ENCODE measurements around the gene TROAP.

DNA sequence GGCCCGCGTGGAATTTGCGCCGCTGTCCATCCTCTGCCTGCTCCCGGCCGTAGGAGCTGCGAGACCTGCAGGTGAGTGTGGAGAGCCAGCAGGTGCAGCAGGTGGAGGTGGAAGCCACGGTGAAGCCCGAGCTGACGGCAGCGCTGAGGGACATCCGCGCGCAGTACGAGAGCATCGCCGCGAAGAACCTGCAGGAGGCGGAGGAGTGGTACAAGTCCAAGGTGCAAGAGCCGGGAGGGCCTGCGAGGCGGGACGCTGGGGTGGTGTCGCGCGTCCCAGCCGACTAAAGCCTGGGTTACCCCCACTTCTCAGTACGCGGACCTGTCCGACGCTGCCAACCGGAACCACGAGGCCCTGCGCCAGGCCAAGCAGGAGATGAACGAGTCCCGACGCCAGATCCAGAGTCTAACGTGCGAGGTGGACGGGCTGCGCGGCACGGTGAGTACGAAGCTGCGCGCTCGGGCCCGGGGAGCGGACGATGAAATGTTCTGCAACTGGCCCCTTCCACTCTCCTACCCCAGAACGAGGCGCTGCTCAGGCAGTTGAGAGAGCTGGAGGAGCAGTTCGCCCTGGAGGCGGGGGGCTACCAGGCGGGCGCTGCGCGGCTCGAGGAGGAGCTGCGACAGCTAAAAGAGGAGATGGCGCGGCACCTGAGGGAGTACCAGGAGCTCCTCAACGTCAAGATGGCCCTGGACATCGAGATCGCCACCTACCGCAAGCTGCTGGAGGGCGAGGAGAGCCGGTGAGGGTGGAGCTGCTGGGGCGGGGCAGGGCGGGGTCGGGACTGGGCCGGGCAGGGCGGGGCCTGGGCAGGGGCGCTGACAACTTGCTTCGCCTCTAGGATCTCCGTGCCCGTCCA lies 26.0 kb upstream of the TROAP start:
- TF ChIP-seq, protein P1, sequence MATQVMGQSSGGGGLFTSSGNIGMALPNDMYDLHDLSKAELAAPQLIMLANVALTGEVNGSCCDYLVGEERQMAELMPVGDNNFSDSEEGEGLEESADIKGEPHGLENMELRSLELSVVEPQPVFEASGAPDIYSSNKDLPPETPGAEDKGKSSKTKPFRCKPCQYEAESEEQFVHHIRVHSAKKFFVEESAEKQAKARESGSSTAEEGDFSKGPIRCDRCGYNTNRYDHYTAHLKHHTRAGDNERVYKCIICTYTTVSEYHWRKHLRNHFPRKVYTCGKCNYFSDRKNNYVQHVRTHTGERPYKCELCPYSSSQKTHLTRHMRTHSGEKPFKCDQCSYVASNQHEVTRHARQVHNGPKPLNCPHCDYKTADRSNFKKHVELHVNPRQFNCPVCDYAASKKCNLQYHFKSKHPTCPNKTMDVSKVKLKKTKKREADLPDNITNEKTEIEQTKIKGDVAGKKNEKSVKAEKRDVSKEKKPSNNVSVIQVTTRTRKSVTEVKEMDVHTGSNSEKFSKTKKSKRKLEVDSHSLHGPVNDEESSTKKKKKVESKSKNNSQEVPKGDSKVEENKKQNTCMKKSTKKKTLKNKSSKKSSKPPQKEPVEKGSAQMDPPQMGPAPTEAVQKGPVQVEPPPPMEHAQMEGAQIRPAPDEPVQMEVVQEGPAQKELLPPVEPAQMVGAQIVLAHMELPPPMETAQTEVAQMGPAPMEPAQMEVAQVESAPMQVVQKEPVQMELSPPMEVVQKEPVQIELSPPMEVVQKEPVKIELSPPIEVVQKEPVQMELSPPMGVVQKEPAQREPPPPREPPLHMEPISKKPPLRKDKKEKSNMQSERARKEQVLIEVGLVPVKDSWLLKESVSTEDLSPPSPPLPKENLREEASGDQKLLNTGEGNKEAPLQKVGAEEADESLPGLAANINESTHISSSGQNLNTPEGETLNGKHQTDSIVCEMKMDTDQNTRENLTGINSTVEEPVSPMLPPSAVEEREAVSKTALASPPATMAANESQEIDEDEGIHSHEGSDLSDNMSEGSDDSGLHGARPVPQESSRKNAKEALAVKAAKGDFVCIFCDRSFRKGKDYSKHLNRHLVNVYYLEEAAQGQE (IDR thresholded peaks at IDR 0.05; ENCODE audit: unreplicated experiment), result no peak
- TF ChIP-seq EZH2 (IDR thresholded peaks at IDR 0.05; ENCODE audit: low read depth, unreplicated experiment) (peak; percentile 74), POLR2AphosphoS5 (IDR thresholded peaks at IDR 0.05; ENCODE audit: low read depth) (no peak), STAT1 (IDR thresholded peaks at IDR 0.05; ENCODE audit: unreplicated experiment) (no peak), CREB1 (CRISPR knock-in tag; IDR thresholded peaks at IDR 0.05; ENCODE audit: low read depth) (no peak)
- TF ChIP-seq, protein P2, sequence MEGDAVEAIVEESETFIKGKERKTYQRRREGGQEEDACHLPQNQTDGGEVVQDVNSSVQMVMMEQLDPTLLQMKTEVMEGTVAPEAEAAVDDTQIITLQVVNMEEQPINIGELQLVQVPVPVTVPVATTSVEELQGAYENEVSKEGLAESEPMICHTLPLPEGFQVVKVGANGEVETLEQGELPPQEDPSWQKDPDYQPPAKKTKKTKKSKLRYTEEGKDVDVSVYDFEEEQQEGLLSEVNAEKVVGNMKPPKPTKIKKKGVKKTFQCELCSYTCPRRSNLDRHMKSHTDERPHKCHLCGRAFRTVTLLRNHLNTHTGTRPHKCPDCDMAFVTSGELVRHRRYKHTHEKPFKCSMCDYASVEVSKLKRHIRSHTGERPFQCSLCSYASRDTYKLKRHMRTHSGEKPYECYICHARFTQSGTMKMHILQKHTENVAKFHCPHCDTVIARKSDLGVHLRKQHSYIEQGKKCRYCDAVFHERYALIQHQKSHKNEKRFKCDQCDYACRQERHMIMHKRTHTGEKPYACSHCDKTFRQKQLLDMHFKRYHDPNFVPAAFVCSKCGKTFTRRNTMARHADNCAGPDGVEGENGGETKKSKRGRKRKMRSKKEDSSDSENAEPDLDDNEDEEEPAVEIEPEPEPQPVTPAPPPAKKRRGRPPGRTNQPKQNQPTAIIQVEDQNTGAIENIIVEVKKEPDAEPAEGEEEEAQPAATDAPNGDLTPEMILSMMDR (conservative IDR thresholded peaks at IDR 0.05; ENCODE audit: low read depth in 2 of 2), result peak; percentile 44 to 51
- TF ChIP-seq, protein P3, sequence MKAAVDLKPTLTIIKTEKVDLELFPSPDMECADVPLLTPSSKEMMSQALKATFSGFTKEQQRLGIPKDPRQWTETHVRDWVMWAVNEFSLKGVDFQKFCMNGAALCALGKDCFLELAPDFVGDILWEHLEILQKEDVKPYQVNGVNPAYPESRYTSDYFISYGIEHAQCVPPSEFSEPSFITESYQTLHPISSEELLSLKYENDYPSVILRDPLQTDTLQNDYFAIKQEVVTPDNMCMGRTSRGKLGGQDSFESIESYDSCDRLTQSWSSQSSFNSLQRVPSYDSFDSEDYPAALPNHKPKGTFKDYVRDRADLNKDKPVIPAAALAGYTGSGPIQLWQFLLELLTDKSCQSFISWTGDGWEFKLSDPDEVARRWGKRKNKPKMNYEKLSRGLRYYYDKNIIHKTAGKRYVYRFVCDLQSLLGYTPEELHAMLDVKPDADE (IDR thresholded peaks at IDR 0.05), result no peak
